GM06990 (cell line): ENCODE results near the gene SERPINB2.

Experiments
- DNase-seq: peaks from one replicate; pipeline ENCODE4 v3.0.0-alpha.2; 2011; ENCODE audit not compliant: insufficient read length; ENCODE audit errors: extremely low read depth
- H3K27me3 ChIP-seq: replicated peaks from 2 replicates; pipeline ENCODE4 v1.6.0; 2011; ENCODE audit warnings: low read length; ENCODE audit not compliant: control insufficient read depth, insufficient read depth
- H3K36me3 ChIP-seq: 2 replicates; pipeline ENCODE4 v1.5.1; 2011; ENCODE audit warnings: low read length; ENCODE audit not compliant: control insufficient read depth, insufficient read depth
- H3K4me3 ChIP-seq: replicated peaks from 2 replicates; pipeline ENCODE4 v1.5.1; 2011; ENCODE audit warnings: low read depth, mild to moderate bottlenecking, control low read depth, low read length
- TF ChIP-seq, protein P1 (sequence below): IDR thresholded peaks from 2 replicates; pipeline ENCODE4 v1.5.1; 2011; ENCODE audit warnings: low read length, control low read depth, mild to moderate bottlenecking, inconsistent platforms; ENCODE audit not compliant: insufficient read depth, poor library complexity, severe bottlenecking

Gene SERPINB2

DNA sequence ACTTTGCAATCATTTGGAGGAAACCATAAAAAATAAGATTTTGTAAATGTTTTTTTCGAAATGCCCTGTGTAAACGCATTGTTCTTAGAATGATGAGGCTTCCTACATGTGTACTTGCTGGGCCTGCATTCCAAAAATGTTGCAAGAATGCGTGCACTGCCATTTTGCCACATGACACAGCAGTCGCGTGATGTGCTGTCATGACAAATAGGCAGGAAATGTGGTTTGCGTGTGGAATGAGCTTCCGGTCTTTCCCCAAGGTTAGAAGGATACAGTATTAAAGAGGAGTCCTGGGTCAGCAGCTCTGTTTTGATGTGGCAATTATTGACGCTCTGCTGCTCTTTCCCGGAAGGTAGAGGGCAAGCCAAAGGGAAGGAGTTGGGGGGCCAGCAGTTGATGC, 18.1 kb upstream of the SERPINB2 start:
- no peak for DNase-seq
- TF ChIP-seq, protein P1, sequence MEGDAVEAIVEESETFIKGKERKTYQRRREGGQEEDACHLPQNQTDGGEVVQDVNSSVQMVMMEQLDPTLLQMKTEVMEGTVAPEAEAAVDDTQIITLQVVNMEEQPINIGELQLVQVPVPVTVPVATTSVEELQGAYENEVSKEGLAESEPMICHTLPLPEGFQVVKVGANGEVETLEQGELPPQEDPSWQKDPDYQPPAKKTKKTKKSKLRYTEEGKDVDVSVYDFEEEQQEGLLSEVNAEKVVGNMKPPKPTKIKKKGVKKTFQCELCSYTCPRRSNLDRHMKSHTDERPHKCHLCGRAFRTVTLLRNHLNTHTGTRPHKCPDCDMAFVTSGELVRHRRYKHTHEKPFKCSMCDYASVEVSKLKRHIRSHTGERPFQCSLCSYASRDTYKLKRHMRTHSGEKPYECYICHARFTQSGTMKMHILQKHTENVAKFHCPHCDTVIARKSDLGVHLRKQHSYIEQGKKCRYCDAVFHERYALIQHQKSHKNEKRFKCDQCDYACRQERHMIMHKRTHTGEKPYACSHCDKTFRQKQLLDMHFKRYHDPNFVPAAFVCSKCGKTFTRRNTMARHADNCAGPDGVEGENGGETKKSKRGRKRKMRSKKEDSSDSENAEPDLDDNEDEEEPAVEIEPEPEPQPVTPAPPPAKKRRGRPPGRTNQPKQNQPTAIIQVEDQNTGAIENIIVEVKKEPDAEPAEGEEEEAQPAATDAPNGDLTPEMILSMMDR = no peak

DNA sequence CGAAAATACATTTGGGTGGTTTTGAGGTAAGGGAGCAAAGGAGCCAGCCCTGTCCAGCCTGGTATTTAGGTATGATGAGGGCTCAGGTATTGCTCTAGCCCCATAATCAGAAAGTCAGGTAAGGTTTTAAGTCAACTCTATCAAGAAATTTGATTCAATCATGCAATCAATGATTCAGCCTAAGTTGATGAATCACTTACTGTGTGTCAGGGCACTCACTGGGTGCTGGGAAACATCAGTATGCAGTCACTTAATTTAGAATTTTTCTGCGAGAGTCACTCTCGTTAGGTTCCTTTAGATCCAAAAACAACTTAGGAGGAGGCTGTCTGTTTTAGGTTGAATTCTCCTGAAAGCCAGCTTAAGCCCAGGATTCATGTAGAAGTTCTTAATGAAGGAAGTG, 17.7 kb upstream of the SERPINB2 start:
- no peak for DNase-seq
- Histone ChIP-seq H3K4me3 (no peak overlapping the region), H3K36me3 (no peaks in the 10 kb centered on the region), H3K27me3 (no peaks in the 10 kb centered on the region)
- TF ChIP-seq, protein P1 = no peak

More for the DNA sequence above, 18.1 kb upstream of the SERPINB2 start:
- Histone ChIP-seq H3K36me3 (no peaks in the 10 kb centered on the region), H3K27me3 (no peaks in the 10 kb centered on the region), H3K4me3 (no peak overlapping the region)

DNA sequence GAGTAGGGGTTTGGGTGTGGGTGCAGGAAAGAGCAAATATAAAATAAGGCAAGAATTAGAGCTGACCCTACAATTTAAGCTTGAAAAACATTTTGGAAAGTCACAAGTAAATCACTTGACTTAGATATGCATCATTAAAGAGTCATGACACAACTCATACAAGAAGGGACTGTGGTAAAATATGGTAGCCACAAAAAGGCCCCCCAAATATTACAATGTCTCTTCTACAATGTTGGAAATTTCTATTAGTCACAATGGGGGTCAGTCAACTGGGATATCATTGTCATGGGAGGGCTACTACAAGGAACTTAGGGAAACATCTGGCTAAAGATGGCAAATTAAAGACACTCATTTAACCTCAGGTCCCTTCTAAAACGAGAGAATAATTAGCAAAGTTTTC, 15.7 kb upstream of the SERPINB2 start:
- Histone ChIP-seq H3K27me3 (no peaks in the 10 kb centered on the region), H3K36me3 (no peaks in the 10 kb centered on the region), H3K4me3 (no peak overlapping the region)
- DNase-seq = no peak
- TF ChIP-seq, protein P1 = no peak

DNA sequence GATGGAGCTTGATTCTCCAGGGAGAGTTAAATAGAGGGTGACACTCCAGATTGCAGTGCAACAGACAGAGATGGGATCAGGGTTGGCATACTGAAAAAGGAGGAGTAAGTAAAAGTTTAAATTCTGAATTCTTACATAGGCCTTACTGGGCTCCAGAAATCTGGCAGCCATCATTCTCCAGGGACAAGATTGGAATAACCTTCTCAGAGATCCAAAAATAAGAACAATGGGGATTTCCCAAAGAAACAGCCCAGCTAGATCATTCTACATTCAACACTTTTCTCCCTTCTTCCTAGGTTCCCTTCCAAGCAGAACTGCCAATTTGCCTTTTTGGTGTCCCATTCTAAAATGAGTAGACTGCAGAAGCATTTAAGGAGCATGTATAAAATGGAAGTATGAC, 14.9 kb upstream of the SERPINB2 start:
- TF ChIP-seq, protein P1 = no peak
- no peak for DNase-seq
- Histone ChIP-seq H3K4me3 (no peak overlapping the region), H3K27me3 (no peaks in the 10 kb centered on the region), H3K36me3 (no peaks in the 10 kb centered on the region)

DNA sequence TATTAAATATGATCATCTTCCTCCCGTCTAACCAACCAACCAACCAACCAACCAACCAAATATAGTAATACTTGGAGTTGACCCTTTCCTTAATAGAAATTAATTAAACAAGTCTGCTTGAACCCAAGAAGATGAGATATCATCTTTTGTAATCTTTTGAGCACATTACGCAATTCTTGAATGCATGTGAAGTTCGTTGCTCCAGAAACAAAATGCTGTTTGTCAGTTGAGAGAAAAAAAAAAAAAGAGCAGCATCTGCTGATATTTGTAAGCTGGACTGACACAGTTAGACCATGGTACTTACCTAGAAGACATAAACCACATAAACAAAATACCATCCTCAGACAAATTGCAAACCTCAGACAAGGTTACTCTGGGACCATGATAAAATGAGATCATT, 9.2 kb upstream of the SERPINB2 start:
- no peak for DNase-seq
- Histone ChIP-seq H3K27me3 (no peaks in the 10 kb centered on the region), H3K4me3 (no peak overlapping the region), H3K36me3 (no peaks in the 10 kb centered on the region)
- TF ChIP-seq, protein P1 = no peak

DNA sequence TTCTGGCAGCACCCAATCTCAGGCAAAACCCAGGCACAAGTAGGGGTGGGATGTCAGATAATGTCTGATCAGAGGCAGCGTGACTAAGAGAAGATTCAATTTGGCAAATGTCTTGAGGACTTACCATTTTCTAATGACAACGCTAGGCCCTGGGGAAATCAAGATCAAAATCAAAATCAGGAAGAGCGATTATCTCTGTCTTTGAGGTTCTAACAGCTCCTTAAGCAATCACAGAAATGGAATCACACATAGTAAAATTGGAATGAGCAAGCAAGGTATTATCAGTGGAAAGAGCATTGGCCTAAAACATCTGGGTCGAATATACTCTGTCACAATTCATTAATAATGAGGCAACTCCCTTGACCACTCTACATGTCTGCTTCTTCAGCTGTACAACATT, 8.6 kb upstream of the SERPINB2 start:
- DNase-seq = no peak
- H3K27me3 ChIP-seq = no peaks in the 10 kb centered on the region
- no peak overlapping the region for H3K4me3 ChIP-seq
- no peaks in the 10 kb centered on the region for H3K36me3 ChIP-seq
- TF ChIP-seq, protein P1 = no peak
